IMR-90 (cell line): ENCODE measurements around the gene CTSS. TPM values are rescaled to one million over a fixed set of nuclear protein-coding genes. Genes with fewer than 3 reads are reported as not detected.

Experiments used
- microRNA-seq, 2 experiments: library from miRNA; stranded (forward) in 1 of 2; unstranded in 1 of 2; fragments of 10-50 nt in 1 of 2; fragments of <30 nt in 1 of 2; gene quantifications in 1 of 2; microRNA quantifications in 1 of 2; one replicate each; pipeline versions ENCODE3 to v1.1.0; 2013 to 2020; ENCODE audit not compliant: insufficient read depth in 1 of 2, insufficient read length in 1 of 2, unreplicated experiment in 1 of 2
- polyA plus RNA-seq, 3 experiments: library from polyadenylated mRNA; depleted of rRNA; stranded (reverse); fragments of >200 nt; gene quantifications; 2 replicates each; pipeline ENCODE4 v1.2.3, GENCODE V29; 2012; ENCODE audit warnings: low replicate concordance in 1 of 3
- small RNA-seq, 5 experiments: library from RNA; depleted of rRNA; stranded (forward); fragments of <200 nt; gene quantifications; one replicate each; pipeline ENCODE3, GENCODE V24; 2012
- total RNA-seq: library from RNA; depleted of rRNA; stranded (reverse); fragments of >200 nt; gene quantifications from 2 replicates; pipeline ENCODE4 v1.2.3, GENCODE V29; 2012; rRNA removed

The CTSS gene
- total and polyA plus RNA-seq, 2 of the 4 experiments (the other 2 are of a cell fraction) = 0.18 to 0.48 TPM

Small RNAs within 50 kb of the gene (microRNA-seq; reads per million reads assigned to microRNA genes)
- not detected for gene RNU6-1042P (ENCODE audit: insufficient read depth, insufficient read length)
- not detected for gene RNU6-1309P (ENCODE audit: insufficient read depth, insufficient read length)

Small RNAs within 50 kb of the gene (small RNA-seq; reads per million reads assigned to genes)
- 0 reads per million in 5 experiments for gene RNU6-1042P
- 0 to 1.2 (median 0) reads per million in 5 experiments for gene RNU6-1309P

Other genes with a start within 250 kb of the CTSS start
- 0.54 and 0.56 TPM in 2 replicates for gene ADAMTSL4, start 216.4 kb downstream of the CTSS start, total RNA-seq
- gene ADAMTSL4, start 216.4 kb downstream of the CTSS start, polyA plus RNA-seq (2012; rRNA removed) = 11.3 and 12.2 TPM in 2 replicates
- gene MCL1, start 186.2 kb downstream of the CTSS start, total RNA-seq = 142 and 212 TPM in 2 replicates
- gene MCL1, start 186.2 kb downstream of the CTSS start, polyA plus RNA-seq (2012; rRNA removed) = 79.5 and 88.4 TPM in 2 replicates
- gene ENSA, start 136.2 kb downstream of the CTSS start, total RNA-seq = 53.2 and 62.8 TPM in 2 replicates
- gene ENSA, start 136.2 kb downstream of the CTSS start, polyA plus RNA-seq (2012; rRNA removed) = 89.4 and 96.5 TPM in 2 replicates
- gene GOLPH3L, start 68.6 kb downstream of the CTSS start, total RNA-seq = 9.5 and 11.7 TPM in 2 replicates
- gene GOLPH3L, start 68.6 kb downstream of the CTSS start, polyA plus RNA-seq (2012; rRNA removed) = 8.7 and 11.0 TPM in 2 replicates
- gene HORMAD1, start 44.9 kb downstream of the CTSS start, total RNA-seq = not detected in 2 replicates
- gene HORMAD1, start 44.9 kb downstream of the CTSS start, polyA plus RNA-seq (2012; rRNA removed) = not detected in 2 replicates
- gene CTSK, start 42.5 kb upstream of the CTSS start, total RNA-seq = 4.7 and 7.7 TPM in 2 replicates
- gene CTSK, start 42.5 kb upstream of the CTSS start, polyA plus RNA-seq (2012; rRNA removed) = 13.2 and 15.1 TPM in 2 replicates
- gene ARNT, start 110.8 kb upstream of the CTSS start, total RNA-seq = 26.3 and 28.1 TPM in 2 replicates
- 15.7 and 19.7 TPM in 2 replicates for gene ARNT, start 110.8 kb upstream of the CTSS start, polyA plus RNA-seq (2012; rRNA removed)
- not detected in 2 replicates for gene CTXND2, start 121.4 kb upstream of the CTSS start, total RNA-seq
- not detected in 2 replicates for gene CTXND2, start 121.4 kb upstream of the CTSS start, polyA plus RNA-seq (2012; rRNA removed)
- 22.9 and 24.7 TPM in 2 replicates for gene SETDB1, start 160.6 kb upstream of the CTSS start, total RNA-seq
- 16.6 and 18.7 TPM in 2 replicates for gene SETDB1, start 160.6 kb upstream of the CTSS start, polyA plus RNA-seq (2012; rRNA removed)
- gene CERS2, start 209.1 kb upstream of the CTSS start, total RNA-seq = 99.2 and 118 TPM in 2 replicates
- 126 and 127 TPM in 2 replicates for gene CERS2, start 209.1 kb upstream of the CTSS start, polyA plus RNA-seq (2012; rRNA removed)
- under 0.01 and 0.36 TPM in 2 replicates for gene ANXA9, start 216.5 kb upstream of the CTSS start, total RNA-seq
- 0.16 and 0.21 TPM in 2 replicates for gene ANXA9, start 216.5 kb upstream of the CTSS start, polyA plus RNA-seq (2012; rRNA removed)
- gene MINDY1, start 241.1 kb upstream of the CTSS start, total RNA-seq = 5.8 and 6.6 TPM in 2 replicates
- gene MINDY1, start 241.1 kb upstream of the CTSS start, polyA plus RNA-seq (2012; rRNA removed) = 6.6 and 7.3 TPM in 2 replicates
- 7.9 and 8.6 TPM in 2 replicates for gene PRUNE1, start 242.7 kb upstream of the CTSS start, total RNA-seq
- gene PRUNE1, start 242.7 kb upstream of the CTSS start, polyA plus RNA-seq (2012; rRNA removed) = 9.4 and 9.6 TPM in 2 replicates